Small intestine (tissue), 7 donors: Measurements from ENCODE around the gene NUTF2. TPM values are rescaled to one million over a fixed set of nuclear protein-coding genes. Genes with fewer than 3 reads are reported as not detected.

Experiments
- DNase-seq, 2 donors: peaks; one replicate each; pipeline versions ENCODE4 v3.0.0 to v3.0.0-alpha.2; 2013
- FAIRE-seq: peaks from 2 replicates; lab custom pipeline; 2012; peaks lifted over from hg19 to GRCh38; lab: Jason Lieb, UNC
- H3K27ac ChIP-seq, 3 donors: one replicate each; pipeline ENCODE4 v1.5.1; 2013; ENCODE audit warnings: low read length in 2 of 3, mild to moderate bottlenecking in 2 of 3, control low read depth in 1 of 3, inconsistent platforms in 1 of 3, low read depth in 1 of 3, moderate library complexity in 1 of 3
- H3K27me3 ChIP-seq, 3 donors: one replicate each; pipeline ENCODE4 v1.6.1; 2013; ENCODE audit warnings: low read length in 3 of 3, inconsistent platforms in 1 of 3; ENCODE audit not compliant: control insufficient read depth in 3 of 3, insufficient read depth in 3 of 3
- H3K36me3 ChIP-seq, 3 donors: one replicate each; pipeline ENCODE4 v1.6.1; 2013; ENCODE audit warnings: low read length in 3 of 3, inconsistent platforms in 1 of 3, low read depth in 1 of 3, mild to moderate bottlenecking in 1 of 3, moderate library complexity in 1 of 3; ENCODE audit not compliant: control insufficient read depth in 3 of 3, insufficient read depth in 2 of 3
- H3K4me1 ChIP-seq, 3 donors: one replicate each; pipeline ENCODE4 v1.6.1; 2013; ENCODE audit warnings: low read length in 2 of 3, inconsistent platforms in 1 of 3, low read depth in 1 of 3, mild to moderate bottlenecking in 1 of 3, moderate library complexity in 1 of 3; ENCODE audit not compliant: control insufficient read depth in 3 of 3, insufficient read depth in 2 of 3
- H3K4me3 ChIP-seq, 3 donors: one replicate each; pipeline ENCODE4 v1.5.1; 2013; ENCODE audit warnings: low read length in 3 of 3, control low read depth in 1 of 3, inconsistent platforms in 1 of 3, low read depth in 1 of 3, mild to moderate bottlenecking in 1 of 3, moderate library complexity in 1 of 3
- H3K9me3 ChIP-seq, 2 donors: one replicate each; pipeline ENCODE4 v1.6.1; 2013; ENCODE audit warnings: low read depth in 1 of 2, low read length in 1 of 2; ENCODE audit not compliant: control insufficient read depth in 2 of 2, insufficient read depth in 1 of 2
- WGBS, 3 donors: extraction: QIAGEN DNeasy Blood & Tissue Kit; methylation state at CpG; one replicate each; pipeline ENCODE4 v1.1.7; 2013; 5-methylcytosine and 5-hydroxymethylcytosine counted together
- polyA plus RNA-seq, 4 donors: library from polyadenylated mRNA; stranded (reverse) in 3 of 4; unstranded in 1 of 4; fragments of 200-250 nt in 3 of 4; fragments of 120-200 nt in 1 of 4; gene quantifications; one replicate each; pipeline versions ENCODE4 v1.2.1 to v1.2.3, GENCODE V29; 2013
- donor health status: healthy with polysubstance abuse.
- donor health status: control.
- donor health status: control.
- donor health status: Bipolar disorder and iron deficiency.
- donor health status: healthy.

NUTF2 gene
- polyA plus RNA-seq, 4 donors = 77.3 to 115 (median 102) TPM

- Histone ChIP-seq H3K27me3 (no peaks in the 10 kb centered on the region), H3K9me3 (no peaks in the 10 kb centered on the region), H3K4me3 (no peak overlapping the region), H3K4me1 (peaks cover 0 to 3% (median 0%) of the 10 kb centered on the region in 3 donors), H3K27ac (no peak overlapping the region), H3K36me3 (peaks cover 0 to 82% (median 5%) of the 10 kb centered on the region in 3 donors)
- no peak for DNase-seq
- WGBS, 3 donors = 81 to 89% (median 87%) methylated on average over 4 of the region's 4 CpGs
- FAIRE-seq = no peak
Measured at GRCh38 chr16:67917852-67918236, 71.1 kb downstream of the NUTF2 start.

DNA sequence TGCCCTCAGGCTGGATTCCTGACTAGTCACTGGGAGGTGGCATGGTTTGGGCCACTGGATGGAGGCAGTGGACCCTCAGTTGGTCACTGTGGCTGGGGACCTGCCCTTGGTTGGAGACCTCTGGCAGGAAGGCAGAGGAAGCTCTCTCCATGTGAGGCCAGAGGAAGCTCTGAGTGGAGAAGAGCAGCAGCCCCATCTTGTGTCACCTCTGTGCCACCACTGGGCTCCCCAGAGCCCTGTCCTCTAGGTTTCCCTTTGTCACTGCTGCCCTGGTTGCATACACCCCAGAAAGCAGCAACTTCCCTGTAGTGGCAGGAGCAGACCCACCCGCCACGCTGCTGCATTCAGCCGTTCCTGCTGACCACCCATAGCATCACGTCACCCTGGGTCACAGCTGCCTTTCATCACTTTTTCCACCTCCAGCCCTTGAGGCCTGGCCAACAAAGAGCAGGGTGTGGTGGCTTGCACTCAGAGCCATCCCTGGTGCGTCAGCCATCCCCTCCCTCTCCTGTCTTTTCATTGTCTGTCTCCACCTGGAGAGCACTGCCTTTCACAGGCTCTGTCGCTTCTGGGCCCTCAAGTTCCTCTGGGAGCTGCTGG, 73.0 kb downstream of the NUTF2 start:
- peaks cover 0 to 92% (median 5%) of the 10 kb centered on the region in 3 donors for H3K36me3 ChIP-seq
- no peak overlapping the region for H3K27ac ChIP-seq
- FAIRE-seq (no peak), DNase-seq (no peak)
- WGBS, 3 donors = 82 to 91% (median 84%) methylated on average over 6 of the region's 6 CpGs
- peaks cover 0 to 3% (median 0%) of the 10 kb centered on the region in 3 donors for H3K4me1 ChIP-seq
- H3K4me3 ChIP-seq = no peak overlapping the region
- H3K9me3 ChIP-seq = no peaks in the 10 kb centered on the region
- H3K27me3 ChIP-seq = no peaks in the 10 kb centered on the region

Other genes starting within 250 kb of the NUTF2 start
- gene CARMIL2, start 201.8 kb upstream of the NUTF2 start, polyA plus RNA-seq = 1 to 10 TPM; 1.5 to 7.6 (median 3.0) TPM
- gene ACD, start 186.7 kb upstream of the NUTF2 start, polyA plus RNA-seq = 10 to 100 TPM in 3 of 4 donors, 1 to 10 TPM in 1; 7.2 to 31.4 (median 13.7) TPM
- gene PARD6A, start 186.0 kb upstream of the NUTF2 start, polyA plus RNA-seq = 1 to 10 TPM; 1.0 to 6.8 (median 2.7) TPM
- 10 to 100 TPM in 3 of 4 donors, 1 to 10 TPM in 1; 4.1 to 13.2 (median 12.2) TPM for gene ENKD1, start 180.2 kb upstream of the NUTF2 start, polyA plus RNA-seq
- gene C16orf86, start 180.1 kb upstream of the NUTF2 start, polyA plus RNA-seq = 1 to 10 TPM in 3 of 4 donors, not detected in 1; 1.2 to 3.2 (median 1.9) TPM
- gene GFOD2, start 127.6 kb upstream of the NUTF2 start, polyA plus RNA-seq = 10 to 100 TPM in 2 of 4 donors, 1 to 10 TPM in 2; 4.8 to 28.6 (median 12.0) TPM
- gene RANBP10, start 40.4 kb upstream of the NUTF2 start, polyA plus RNA-seq = 10 to 100 TPM in 2 of 4 donors, 1 to 10 TPM in 2; 5.9 to 21.8 (median 10.1) TPM
- under 1 TPM in 2 of 4 donors, not detected in 2; 0.72 to 0.80 TPM for gene TSNAXIP1, start 40.0 kb upstream of the NUTF2 start, polyA plus RNA-seq
- gene THAP11, start 4.6 kb upstream of the NUTF2 start, polyA plus RNA-seq = 10 to 100 TPM; 15.0 to 25.0 (median 19.2) TPM
- gene CENPT, start 760 bp downstream of the NUTF2 start, polyA plus RNA-seq = 100 to 1,000 TPM in 1 of 4 donors, 10 to 100 TPM in 3; 25.3 to 111 (median 43.9) TPM
- gene EDC4, start 26.1 kb downstream of the NUTF2 start, polyA plus RNA-seq = 10 to 100 TPM; 30.6 to 76.5 (median 55.2) TPM
- gene NRN1L, start 38.0 kb downstream of the NUTF2 start, polyA plus RNA-seq = 1 to 10 TPM in 3 of 4 donors, under 1 TPM in 1; 0.69 to 6.0 (median 2.0) TPM
- 10 to 100 TPM; 13.8 to 29.2 (median 23.6) TPM for gene PSKH1, start 46.3 kb downstream of the NUTF2 start, polyA plus RNA-seq
- 1 to 10 TPM in 3 of 4 donors, under 1 TPM in 1; 0.81 to 6.7 (median 3.4) TPM for gene CTRL, start 84.9 kb downstream of the NUTF2 start, polyA plus RNA-seq
- gene PSMB10, start 89.9 kb downstream of the NUTF2 start, polyA plus RNA-seq = 100 to 1,000 TPM in 3 of 4 donors, 10 to 100 TPM in 1; 90.6 to 354 (median 221) TPM
- 10 to 100 TPM in 1 of 4 donors, 1 to 10 TPM in 2, under 1 TPM in 1; 0.54 to 10.1 (median 2.9) TPM for gene LCAT, start 97.2 kb downstream of the NUTF2 start, polyA plus RNA-seq
- 10 to 100 TPM in 2 of 4 donors, 1 to 10 TPM in 2; 1.1 to 17.3 (median 7.0) TPM for gene SLC12A4, start 121.7 kb downstream of the NUTF2 start, polyA plus RNA-seq
- under 1 TPM in 3 of 4 donors, not detected in 1; 0.06 to 0.27 (median 0.10) TPM for gene DPEP3, start 133.6 kb downstream of the NUTF2 start, polyA plus RNA-seq
- 1 to 10 TPM in 3 of 4 donors, not detected in 1; 1.4 to 4.1 (median 3.2) TPM for gene DPEP2, start 152.6 kb downstream of the NUTF2 start, polyA plus RNA-seq
- gene DPEP2NB, start 169.0 kb downstream of the NUTF2 start, polyA plus RNA-seq = not detected
- 10 to 100 TPM in 2 of 4 donors, 1 to 10 TPM in 2; 3.8 to 14.6 (median 9.6) TPM for gene DDX28, start 176.3 kb downstream of the NUTF2 start, polyA plus RNA-seq
- 10 to 100 TPM in 2 of 4 donors, 1 to 10 TPM in 2; 7.6 to 12.6 (median 10.0) TPM for gene DUS2, start 176.4 kb downstream of the NUTF2 start, polyA plus RNA-seq
- 10 to 100 TPM; 10.8 to 26.8 (median 13.7) TPM for gene NFATC3, start 238.4 kb downstream of the NUTF2 start, polyA plus RNA-seq